Panc1 (cell line): ENCODE results near the gene MUL1. TPM values are rescaled to one million over a fixed set of nuclear protein-coding genes. Genes with fewer than 3 reads are reported as not detected.
A peak's percentile ranks its signal among the peaks of the same experiment; 100 is the strongest.

Experiments
- ATAC-seq: fragments of 200-7000 bp; cut with Tn5 transposase; 2 replicates; pipeline ENCODE4 v1.9.1; 2020; ENCODE audit warnings: mild to moderate bottlenecking, moderate library complexity
- BruUV-seq: library from RNA; stranded (reverse); fragments of 400-500 nt; replicated peaks from 2 replicates; lab custom pipeline; 2021; lab: Mats Ljungman, UMichigan
- CTCF ChIA-PET: fragments of 300-600 bp; sonication (Branson Sonifier 250); formaldehyde crosslinking; loops from one replicate; lab custom pipeline; 2022; ENCODE audit warnings: antibody characterized with exemption; lab: Charles Lee
- POLR2A ChIA-PET: fragments of 300-600 bp; sonication (Branson Sonifier 250); formaldehyde crosslinking; loops from one replicate; lab custom pipeline; 2022; ENCODE audit warnings: antibody characterized with exemption; lab: Charles Lee
- DNase-seq: peaks from one replicate; pipeline ENCODE4 v3.0.0-alpha.2; 2010; ENCODE audit warnings: low read depth, low spot score
- H3K27ac ChIP-seq: 2 replicates; pipeline ENCODE4 v1.5.1; 2011; ENCODE audit warnings: mild to moderate bottlenecking, low read length, inconsistent platforms
- H3K27me3 ChIP-seq: fragments of 200-500 bp; sonication (Bioruptor generic); 2 replicates; pipeline ENCODE4 v1.6.0; 2014; ENCODE audit warnings: low read length, inconsistent platforms; ENCODE audit not compliant: control insufficient read depth, insufficient read depth
- H3K36me3 ChIP-seq: fragments of 200-500 bp; sonication (Bioruptor generic); 2 replicates; pipeline ENCODE4 v1.5.1; 2014; ENCODE audit warnings: inconsistent platforms, mild to moderate bottlenecking, low read length, moderate library complexity; ENCODE audit not compliant: control insufficient read depth, insufficient read depth
- H3K4me1 ChIP-seq: 2 replicates; pipeline ENCODE4 v1.5.1; 2011; ENCODE audit warnings: inconsistent platforms, mild to moderate bottlenecking, low read length, moderate library complexity; ENCODE audit not compliant: control insufficient read depth, insufficient read depth
- H3K4me3 ChIP-seq, 2 experiments: 2 replicates each; pipeline ENCODE4 v1.5.1; 2011 to 2012; ENCODE audit warnings: low read depth in 2 of 2, low read length in 2 of 2, mild to moderate bottlenecking in 2 of 2, inconsistent platforms in 1 of 2, moderate library complexity in 1 of 2
- H3K9me3 ChIP-seq: fragments of 200-500 bp; sonication (Bioruptor generic); 2 replicates; pipeline ENCODE4 v1.5.1; 2014; ENCODE audit warnings: low read depth, mild to moderate bottlenecking, inconsistent platforms, low read length, moderate library complexity; ENCODE audit not compliant: control insufficient read depth, insufficient read depth
- CTCF ChIP-seq: fragments of 450-650 bp; IDR thresholded peaks from 2 replicates; pipeline ENCODE4 v1.5.1; 2017; ENCODE audit warnings: mild to moderate bottlenecking
- POLR2AphosphoS5 ChIP-seq: IDR thresholded peaks from 2 replicates; pipeline ENCODE4 v1.6.1; 2012; ENCODE audit warnings: mild to moderate bottlenecking, low read depth, low read length, moderate library complexity
- SIN3A ChIP-seq: IDR thresholded peaks from 2 replicates; pipeline ENCODE4 v1.6.1; 2012; ENCODE audit warnings: low read depth, mild to moderate bottlenecking, low read length, moderate library complexity, borderline replicate concordance; ENCODE audit not compliant: insufficient read depth
- TCF7L2 ChIP-seq: IDR thresholded peaks from 2 replicates; pipeline ENCODE4 v1.6.1; 2011; ENCODE audit warnings: mild to moderate bottlenecking, low read depth, low read length, inconsistent platforms
- in situ Hi-C: cut with HindIII; loops from 2 replicates; pipeline ENCODE4 v1.10.0; 2016; ENCODE audit warnings: low sequenced_read_pairs, low pct_unique_long_range_greater_than_20kb
- intact Hi-C: fragments of 100-400 bp; cut with micrococcal nuclease; formaldehyde crosslinking; loops from one replicate; pipeline ENCODE4 v1.10.0; 2022; ENCODE audit not compliant: unreplicated experiment
- total RNA-seq: library from RNA; stranded (reverse); gene quantifications from one replicate; pipeline ENCODE4 v1.2.1, GENCODE V29; 2021; ENCODE audit not compliant: unreplicated experiment
- TF ChIP-seq, protein P1 (sequence below), 2 experiments: IDR thresholded peaks; 2 replicates each; pipeline ENCODE4 v1.6.1; 2011 to 2012; ENCODE audit warnings: low read depth in 2 of 2, control low read depth in 1 of 2, low read length in 1 of 2, mild to moderate bottlenecking in 1 of 2, moderate library complexity in 1 of 2; ENCODE audit not compliant: insufficient read depth in 1 of 2

The MUL1 gene
- total RNA-seq, 1 experiment from 2014 or later = 39.4 TPM

DNA sequence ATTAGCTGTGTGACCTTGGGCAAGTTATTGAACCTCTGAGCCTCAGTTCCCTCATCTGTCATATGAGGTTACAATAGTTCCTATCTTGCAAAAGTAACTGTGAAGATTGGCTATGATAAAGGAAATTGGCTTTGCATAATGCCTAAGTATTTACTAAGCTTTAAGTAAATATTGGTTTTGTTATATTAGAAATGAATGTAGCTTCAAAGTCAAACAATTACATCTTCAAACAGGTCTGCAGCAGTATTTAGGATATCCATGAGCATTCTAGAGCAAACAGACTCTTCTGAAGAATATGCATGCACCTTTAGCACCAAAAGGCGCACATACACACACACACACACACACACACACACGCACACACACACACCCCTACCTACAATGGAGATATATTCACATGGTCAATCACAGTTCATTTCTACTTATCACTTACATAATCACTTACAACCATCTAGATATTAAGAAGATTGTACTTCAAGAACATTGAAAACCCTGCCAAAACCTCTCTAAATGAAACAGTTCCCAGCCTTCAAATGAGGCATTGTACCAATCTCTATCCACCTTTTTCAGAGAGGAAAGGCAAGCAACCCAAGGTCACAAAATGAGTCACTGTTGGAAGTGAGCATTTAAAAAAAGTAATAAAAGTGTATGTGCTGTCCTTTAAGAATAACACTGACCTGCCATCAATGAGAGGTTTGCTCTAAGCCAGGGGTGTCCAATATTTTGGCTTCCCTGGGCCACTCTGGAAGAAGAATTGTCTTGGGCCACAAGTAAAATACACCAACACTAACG lies 31.0 kb upstream of the MUL1 start:
- BruUV-seq = no TSS peak
- CTCF ChIA-PET = interaction anchor here (0.6 kb wide), 1 partner anchor 435 kb away, joined by 3 read pairs; no protein-coding TSS in a partner anchor
- Histone ChIP-seq H3K9me3 (no peaks in the 10 kb centered on the region), H3K36me3 (no peaks in the 10 kb centered on the region), H3K27ac (no peak overlapping the region), H3K27me3 (peaks cover 3% of the 10 kb centered on the region; the same call in 1 of the 2 replicates), H3K4me3 (no peak overlapping the region), H3K4me1 (no peaks in the 10 kb centered on the region)
- DNase-seq (no peak), ATAC-seq (no peak)
- intact Hi-C loops (no loop called here), in situ Hi-C loops (no loop called here)
- POLR2A ChIA-PET = interaction anchor here (0.7 kb wide), 1 partner anchor 25 kb away, joined by 5 read pairs; no protein-coding TSS in a partner anchor
- TF ChIP-seq SIN3A = no peak
- no peak for TF ChIP-seq TCF7L2
- no peak for TF ChIP-seq CTCF
- no peak for TF ChIP-seq POLR2AphosphoS5

DNA sequence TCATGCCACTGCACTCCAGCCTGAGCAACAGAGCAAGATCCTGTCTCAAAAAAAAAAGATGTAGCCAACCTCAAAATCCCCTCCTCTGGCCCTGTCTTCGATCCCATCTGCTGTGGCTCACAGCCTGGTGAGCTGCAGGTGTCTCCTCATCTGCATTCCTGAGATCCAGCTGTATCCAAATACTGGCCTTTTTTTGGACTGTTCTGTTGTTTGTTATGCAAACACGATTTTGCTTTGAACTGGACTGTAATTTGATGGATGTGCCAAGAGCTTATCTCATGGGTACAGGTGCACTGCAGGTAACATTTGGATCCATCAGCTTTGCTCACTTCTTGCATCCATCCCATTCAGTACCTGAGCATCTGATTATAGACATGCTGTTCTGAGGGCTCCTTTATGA lies 30.3 kb upstream of the MUL1 start:
- Histone ChIP-seq H3K4me3 (no peak overlapping the region), H3K27ac (no peak overlapping the region), H3K27me3 (peaks cover 3% of the 10 kb centered on the region; the same call in 1 of the 2 replicates), H3K9me3 (no peaks in the 10 kb centered on the region), H3K4me1 (no peaks in the 10 kb centered on the region), H3K36me3 (no peaks in the 10 kb centered on the region)
- ChIA-PET POLR2A (interaction anchor here (0.7 kb wide), 1 partner anchor 25 kb away, joined by 5 read pairs; no protein-coding TSS in a partner anchor), CTCF (interaction anchor here (0.6 kb wide), 1 partner anchor 435 kb away, joined by 3 read pairs; no protein-coding TSS in a partner anchor)
- no peak for ATAC-seq
- in situ Hi-C loops (no loop called here), intact Hi-C loops (no loop called here)
- TF ChIP-seq CTCF (no peak), POLR2AphosphoS5 (no peak), TCF7L2 (0 out of 2 replicates have a peak, but pooled peaks have one; percentile 4)
- DNase-seq = no peak
- BruUV-seq = no TSS peak

DNA sequence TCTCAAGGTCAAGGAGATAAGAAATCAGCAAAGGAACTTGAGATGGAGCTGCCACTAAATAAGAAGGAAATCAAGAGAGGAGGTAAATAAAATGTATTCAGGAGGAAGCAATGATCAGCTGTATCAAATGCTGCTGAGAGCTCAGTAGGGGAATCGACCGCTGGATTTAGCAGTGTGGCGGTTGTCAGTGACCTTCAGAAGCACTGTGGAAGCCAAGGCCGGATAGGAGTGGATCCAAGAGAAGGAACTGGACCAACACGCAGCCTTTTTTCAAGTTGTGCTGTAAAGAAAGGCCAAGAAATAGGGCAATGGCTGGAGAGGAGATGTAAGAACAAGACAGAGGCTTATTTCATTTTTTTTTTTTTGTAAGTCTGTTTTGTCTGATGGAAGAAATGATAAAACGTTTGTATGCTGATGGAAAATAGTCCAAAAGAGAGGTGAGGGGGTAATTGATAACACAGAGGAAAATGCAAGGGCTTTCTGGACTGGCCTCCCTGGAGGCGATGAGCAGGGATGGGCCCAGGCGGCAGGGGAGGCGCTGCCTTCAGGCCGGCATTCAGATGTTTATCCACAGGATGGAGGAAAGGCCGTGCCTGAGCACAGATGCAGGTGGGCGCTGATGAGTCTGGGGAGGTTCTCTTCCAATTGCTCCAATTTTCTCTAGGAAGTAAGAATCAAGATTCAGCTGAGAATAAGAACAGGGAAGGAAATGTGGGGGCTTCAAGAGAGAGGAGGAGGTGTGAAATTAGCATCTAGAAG lies 26.9 kb upstream of the MUL1 start:
- H3K27ac ChIP-seq = no peak overlapping the region
- H3K4me3 ChIP-seq = no peak overlapping the region
- DNase-seq (no peak), ATAC-seq (no peak)
- POLR2A ChIA-PET = no interaction called here
- no peak for TF ChIP-seq SIN3A
- TF ChIP-seq, protein P1, sequence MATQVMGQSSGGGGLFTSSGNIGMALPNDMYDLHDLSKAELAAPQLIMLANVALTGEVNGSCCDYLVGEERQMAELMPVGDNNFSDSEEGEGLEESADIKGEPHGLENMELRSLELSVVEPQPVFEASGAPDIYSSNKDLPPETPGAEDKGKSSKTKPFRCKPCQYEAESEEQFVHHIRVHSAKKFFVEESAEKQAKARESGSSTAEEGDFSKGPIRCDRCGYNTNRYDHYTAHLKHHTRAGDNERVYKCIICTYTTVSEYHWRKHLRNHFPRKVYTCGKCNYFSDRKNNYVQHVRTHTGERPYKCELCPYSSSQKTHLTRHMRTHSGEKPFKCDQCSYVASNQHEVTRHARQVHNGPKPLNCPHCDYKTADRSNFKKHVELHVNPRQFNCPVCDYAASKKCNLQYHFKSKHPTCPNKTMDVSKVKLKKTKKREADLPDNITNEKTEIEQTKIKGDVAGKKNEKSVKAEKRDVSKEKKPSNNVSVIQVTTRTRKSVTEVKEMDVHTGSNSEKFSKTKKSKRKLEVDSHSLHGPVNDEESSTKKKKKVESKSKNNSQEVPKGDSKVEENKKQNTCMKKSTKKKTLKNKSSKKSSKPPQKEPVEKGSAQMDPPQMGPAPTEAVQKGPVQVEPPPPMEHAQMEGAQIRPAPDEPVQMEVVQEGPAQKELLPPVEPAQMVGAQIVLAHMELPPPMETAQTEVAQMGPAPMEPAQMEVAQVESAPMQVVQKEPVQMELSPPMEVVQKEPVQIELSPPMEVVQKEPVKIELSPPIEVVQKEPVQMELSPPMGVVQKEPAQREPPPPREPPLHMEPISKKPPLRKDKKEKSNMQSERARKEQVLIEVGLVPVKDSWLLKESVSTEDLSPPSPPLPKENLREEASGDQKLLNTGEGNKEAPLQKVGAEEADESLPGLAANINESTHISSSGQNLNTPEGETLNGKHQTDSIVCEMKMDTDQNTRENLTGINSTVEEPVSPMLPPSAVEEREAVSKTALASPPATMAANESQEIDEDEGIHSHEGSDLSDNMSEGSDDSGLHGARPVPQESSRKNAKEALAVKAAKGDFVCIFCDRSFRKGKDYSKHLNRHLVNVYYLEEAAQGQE (IDR thresholded peaks at IDR 0.05; ENCODE audit: insufficient read depth in 1 of 2, low read depth in 2 of 2, low read length in 1 of 2) = no peak
- TF ChIP-seq POLR2AphosphoS5 = no peak
- no peak for TF ChIP-seq CTCF
- TF ChIP-seq TCF7L2 = no peak
- no peaks in the 10 kb centered on the region for H3K36me3 ChIP-seq
- CTCF ChIA-PET = interaction anchor here (0.6 to 0.7 kb wide), 2 partner anchors 79 kb away, joined by 3 to 6 read pairs; no protein-coding TSS in a partner anchor
- intact Hi-C loops (no loop called here), in situ Hi-C loops (no loop called here)
- peaks cover 8% of the 10 kb centered on the region; the same call in 1 of the 2 replicates for H3K27me3 ChIP-seq
- BruUV-seq = no TSS peak
- H3K9me3 ChIP-seq = no peaks in the 10 kb centered on the region
- no peaks in the 10 kb centered on the region for H3K4me1 ChIP-seq
